Activated T-cell treated with anti-CD3 and anti-CD28 coated beads, Interleukin-2, amount 50 U/mL, for 24 hours (primary cell): Measurements from ENCODE around the gene WDR48.
A peak's percentile ranks its signal among the peaks of the same experiment; 100 is the strongest.

ENCODE experiments used
- DNase-seq: peaks from one replicate; pipeline ENCODE4 v3.0.0-alpha.2; 2020
- H3K27ac Mint-ChIP-seq: 2 replicates; pipeline ENCODE4 v1.8.0; 2020; ENCODE audit warnings: mild to moderate bottlenecking, mixed read lengths
- H3K27me3 Mint-ChIP-seq: 2 replicates; pipeline ENCODE4 v1.8.0; 2020; ENCODE audit warnings: mixed read lengths
- H3K36me3 Mint-ChIP-seq: 2 replicates; pipeline ENCODE4 v1.8.0; 2020; ENCODE audit warnings: low read depth, mixed read lengths
- H3K4me1 Mint-ChIP-seq: 2 replicates; pipeline ENCODE4 v1.8.0; 2020; ENCODE audit warnings: low read depth, mixed read lengths
- H3K4me3 Mint-ChIP-seq: 2 replicates; pipeline ENCODE4 v1.8.0; 2020; ENCODE audit warnings: mild to moderate bottlenecking, moderate library complexity, mixed read lengths
- H3K9me3 Mint-ChIP-seq: 2 replicates; pipeline ENCODE4 v1.8.0; 2020; ENCODE audit warnings: mixed read lengths

The WDR48 gene

GRCh38 chr3:39113291-39113690, 61.5 kb downstream of the WDR48 start:
- no peak for DNase-seq
- no peaks in the 10 kb centered on the region for H3K27me3 Mint-ChIP-seq
- H3K9me3 Mint-ChIP-seq, result no peaks in the 10 kb centered on the region
- no peaks in the 10 kb centered on the region for H3K36me3 Mint-ChIP-seq
- H3K27ac Mint-ChIP-seq, result no peak overlapping the region
- H3K4me3 Mint-ChIP-seq, result no peak overlapping the region
- H3K4me1 Mint-ChIP-seq, result peaks cover 9% of the 10 kb centered on the region

GRCh38 chr3:39114456-39114855, 62.6 kb downstream of the WDR48 start:
- H3K4me1 Mint-ChIP-seq, result no peaks in the 10 kb centered on the region
- H3K9me3 Mint-ChIP-seq, result no peaks in the 10 kb centered on the region
- H3K36me3 Mint-ChIP-seq, result no peaks in the 10 kb centered on the region
- no peak overlapping the region for H3K27ac Mint-ChIP-seq
- H3K4me3 Mint-ChIP-seq, result no peak overlapping the region
- DNase-seq, result no peak
- no peaks in the 10 kb centered on the region for H3K27me3 Mint-ChIP-seq

- H3K27ac Mint-ChIP-seq, result no peak overlapping the region
- no peaks in the 10 kb centered on the region for H3K27me3 Mint-ChIP-seq
- no peaks in the 10 kb centered on the region for H3K4me1 Mint-ChIP-seq
- H3K36me3 Mint-ChIP-seq, result no peaks in the 10 kb centered on the region
- H3K4me3 Mint-ChIP-seq, result no peak overlapping the region
- DNase-seq, result no peak
- no peaks in the 10 kb centered on the region for H3K9me3 Mint-ChIP-seq
These were observed 64.1 kb downstream of the WDR48 start for GRCh38 chr3:39115870-39116269.

- H3K27me3 Mint-ChIP-seq, result no peaks in the 10 kb centered on the region
- H3K4me3 Mint-ChIP-seq, result no peak overlapping the region
- no peaks in the 10 kb centered on the region for H3K36me3 Mint-ChIP-seq
- DNase-seq, result no peak
- H3K27ac Mint-ChIP-seq, result no peak overlapping the region
- H3K4me1 Mint-ChIP-seq, result no peaks in the 10 kb centered on the region
- no peaks in the 10 kb centered on the region for H3K9me3 Mint-ChIP-seq
These were observed 66.3 kb downstream of the WDR48 start for GRCh38 chr3:39118079-39118478.

GRCh38 chr3:39118931-39119660, 67.3 kb downstream of the WDR48 start:
- H3K27ac Mint-ChIP-seq, result no peak overlapping the region
- no peaks in the 10 kb centered on the region for H3K4me1 Mint-ChIP-seq
- H3K4me3 Mint-ChIP-seq, result no peak overlapping the region
- no peaks in the 10 kb centered on the region for H3K9me3 Mint-ChIP-seq
- H3K36me3 Mint-ChIP-seq, result no peaks in the 10 kb centered on the region
- no peaks in the 10 kb centered on the region for H3K27me3 Mint-ChIP-seq
- no peak for DNase-seq

GRCh38 chr3:39121621-39122020, 69.8 kb downstream of the WDR48 start:
- DNase-seq, result no peak
- peaks cover 3% of the 10 kb centered on the region for H3K4me1 Mint-ChIP-seq
- no peaks in the 10 kb centered on the region for H3K27me3 Mint-ChIP-seq
- H3K36me3 Mint-ChIP-seq, result no peaks in the 10 kb centered on the region
- no peak overlapping the region for H3K4me3 Mint-ChIP-seq
- no peaks in the 10 kb centered on the region for H3K9me3 Mint-ChIP-seq
- no peak overlapping the region for H3K27ac Mint-ChIP-seq

- Mint-ChIP-seq H3K4me3 (no peak overlapping the region), H3K4me1 (peaks cover 12% of the 10 kb centered on the region), H3K27ac (no peak overlapping the region)
These were observed 71.0 kb downstream of the WDR48 start for GRCh38 chr3:39122813-39123212.

GRCh38 chr3:39124876-39125840, 73.3 kb downstream of the WDR48 start:
- H3K4me3 Mint-ChIP-seq, result no peak overlapping the region
- no peaks in the 10 kb centered on the region for H3K27me3 Mint-ChIP-seq
- no peaks in the 10 kb centered on the region for H3K36me3 Mint-ChIP-seq
- no peak overlapping the region for H3K27ac Mint-ChIP-seq
- no peak for DNase-seq
- H3K9me3 Mint-ChIP-seq, result no peaks in the 10 kb centered on the region
- peaks cover 20% of the 10 kb centered on the region for H3K4me1 Mint-ChIP-seq

More at GRCh38 chr3:39122813-39123212, 71.0 kb downstream of the WDR48 start:
- H3K9me3 Mint-ChIP-seq, result no peaks in the 10 kb centered on the region
- no peaks in the 10 kb centered on the region for H3K36me3 Mint-ChIP-seq
- H3K27me3 Mint-ChIP-seq, result no peaks in the 10 kb centered on the region
- no peak for DNase-seq

GRCh38 chr3:39125841-39126500, 74.2 kb downstream of the WDR48 start:
- peaks cover 20% of the 10 kb centered on the region for H3K4me1 Mint-ChIP-seq
- H3K27ac Mint-ChIP-seq, result no peak overlapping the region
- no peaks in the 10 kb centered on the region for H3K27me3 Mint-ChIP-seq
- no peaks in the 10 kb centered on the region for H3K36me3 Mint-ChIP-seq
- H3K4me3 Mint-ChIP-seq, result no peak overlapping the region
- no peak for DNase-seq
- no peaks in the 10 kb centered on the region for H3K9me3 Mint-ChIP-seq

- DNase-seq, result no peak
- no peaks in the 10 kb centered on the region for H3K9me3 Mint-ChIP-seq
- H3K4me3 Mint-ChIP-seq, result no peak overlapping the region
- no peaks in the 10 kb centered on the region for H3K27me3 Mint-ChIP-seq
- H3K4me1 Mint-ChIP-seq, result peaks cover 20% of the 10 kb centered on the region
- no peak overlapping the region for H3K27ac Mint-ChIP-seq
- H3K36me3 Mint-ChIP-seq, result no peaks in the 10 kb centered on the region
These were observed 74.8 kb downstream of the WDR48 start for GRCh38 chr3:39126532-39127071.

GRCh38 chr3:39127269-39127907, 75.6 kb downstream of the WDR48 start:
- no peak for DNase-seq
- Mint-ChIP-seq H3K4me1 (peaks cover 20% of the 10 kb centered on the region), H3K9me3 (no peaks in the 10 kb centered on the region), H3K27me3 (no peaks in the 10 kb centered on the region), H3K4me3 (no peak overlapping the region), H3K36me3 (no peaks in the 10 kb centered on the region), H3K27ac (peak overlapping the region; percentile 35)

- Mint-ChIP-seq H3K36me3 (no peaks in the 10 kb centered on the region), H3K9me3 (no peaks in the 10 kb centered on the region), H3K4me1 (peaks cover 20% of the 10 kb centered on the region), H3K4me3 (no peak overlapping the region), H3K27ac (peak overlapping the region; percentile 34), H3K27me3 (no peaks in the 10 kb centered on the region)
- no peak for DNase-seq
These were observed 76.1 kb downstream of the WDR48 start for GRCh38 chr3:39127908-39128304.

- H3K36me3 Mint-ChIP-seq, result no peaks in the 10 kb centered on the region
- no peaks in the 10 kb centered on the region for H3K27me3 Mint-ChIP-seq
- no peaks in the 10 kb centered on the region for H3K9me3 Mint-ChIP-seq
- H3K4me1 Mint-ChIP-seq, result peaks cover 20% of the 10 kb centered on the region
- H3K27ac Mint-ChIP-seq, result no peak overlapping the region
- DNase-seq, result no peak
- no peak overlapping the region for H3K4me3 Mint-ChIP-seq
These were observed 77.1 kb downstream of the WDR48 start for GRCh38 chr3:39128951-39129350.

GRCh38 chr3:39130026-39130425, 78.2 kb downstream of the WDR48 start:
- no peak for DNase-seq
- Mint-ChIP-seq H3K4me3 (no peak overlapping the region), H3K27ac (no peak overlapping the region), H3K27me3 (no peaks in the 10 kb centered on the region), H3K4me1 (peaks cover 20% of the 10 kb centered on the region), H3K36me3 (no peaks in the 10 kb centered on the region), H3K9me3 (no peaks in the 10 kb centered on the region)
